Measurements from ENCODE around the gene ZFP69. TPM values are rescaled to one million over a fixed set of nuclear protein-coding genes. Genes with fewer than 3 reads are reported as not detected.
A peak's percentile ranks its signal among the peaks of the same experiment; 100 is the strongest.
"Not testable (repeated sequence)": the region's sequence is repeated elsewhere in the genome, so short reads cannot be mapped to it uniquely, and the experiment has no call there.

ZFP69 gene
- total and polyA plus RNA-seq, 10 of the 15 experiments (the other 5 are each of a cell fraction or from before 2014, with no cell fraction given), result 1.9 to 6.4 (median 3.7) TPM

DNA sequence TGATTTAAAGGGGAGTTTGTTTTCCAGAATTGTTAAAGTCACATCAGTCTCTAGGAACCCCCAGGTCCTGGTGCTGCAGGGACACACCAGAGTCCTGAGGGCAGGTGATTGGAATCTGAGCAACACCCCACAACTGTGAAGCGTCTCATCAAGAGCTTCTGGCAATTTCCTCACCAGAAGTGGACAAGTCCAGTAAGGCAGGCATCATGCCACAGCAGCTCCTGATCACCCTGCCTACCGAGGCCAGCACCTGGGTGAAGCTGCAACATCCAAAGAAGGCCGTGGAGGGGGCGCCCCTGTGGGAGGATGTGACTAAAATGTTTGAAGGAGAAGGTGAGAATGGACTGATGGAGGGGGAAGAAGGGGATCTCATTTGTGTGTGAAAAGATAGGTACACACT, 2.1 kb downstream of the ZFP69 start:
- no peak overlapping the region for H3K27ac ChIP-seq (ENCODE audit: control insufficient read depth, insufficient read depth)
- H4K20me1 ChIP-seq (ENCODE audit: control insufficient read depth, insufficient read depth), result no peaks in the 10 kb centered on the region
- no peak overlapping the region for H3K4me2 ChIP-seq (ENCODE audit: control insufficient read depth, insufficient read depth)
- intact Hi-C loops (cut with micrococcal nuclease; ENCODE audit: unreplicated experiment), result no loop called here
- 87% methylated on average over 4 of the region's 4 CpGs for WGBS (ENCODE audit: insufficient coverage, insufficient replicate concordance, low lambda C conversion rate, missing lambda C conversion rate)
- H3K36me3 ChIP-seq (ENCODE audit: control insufficient read depth in 2 of 2, insufficient read depth in 2 of 2, low read length in 1 of 2), result no peaks in the 10 kb centered on the region
- DNase-seq (ENCODE audit: low read depth, low spot score) (no peak), ATAC-seq (no peak), FAIRE-seq (no peak)
- SMC1A ChIA-PET (ENCODE audit: uncharacterized antibody, unreplicated experiment), result interaction anchor here (2.3 kb wide), 1 partner anchor 53 kb away, joined by 6 read pairs; the partner anchor contains the start of gene ZNF684
- CTCF ChIA-PET, result interaction anchor here (3.3 kb wide), 1 partner anchor 53 kb away, joined by 18 read pairs; the partner anchor contains the start of gene ZNF684
- no peak overlapping the region for H3K9ac ChIP-seq (ENCODE audit: control insufficient read depth, insufficient read depth, low read length)
- H3K9me3 ChIP-seq (replicated peaks; ENCODE audit: control insufficient read depth, insufficient read depth, low read length), result peaks cover 8% of the 10 kb centered on the region; the same call in 2 of the 3 replicates
- no peak for TF ChIP-seq SIX5 (IDR thresholded peaks at IDR 0.05; ENCODE audit: low read depth, low read length, severe bottlenecking)
- TF ChIP-seq STAT3 (IDR thresholded peaks at IDR 0.05; ENCODE audit: low read depth, low read length), result no peak
- no peak for TF ChIP-seq ESRRA (IDR thresholded peaks at IDR 0.05; ENCODE audit: low read length)
- in situ Hi-C loops (cut with MboI), result no loop called here
- no peaks in the 10 kb centered on the region for H3K79me2 ChIP-seq (ENCODE audit: control insufficient read depth, insufficient read depth, low read length)
- no peak overlapping the region for H2AFZ ChIP-seq (ENCODE audit: control insufficient read depth, low read depth, low read length)
- POLR2A ChIA-PET, result interaction anchor here (1.2 kb wide), 1 partner anchor 94 kb away, joined by 4 read pairs; no protein-coding TSS in a partner anchor
- BruUV-seq (replicated peaks), result no TSS peak
- RAD21 ChIA-PET (ENCODE audit: unreplicated experiment), result no interaction called here
- no peak overlapping the region for H3K4me3 ChIP-seq
- H3K27me3 ChIP-seq (replicated peaks in 1 of 2; ENCODE audit: control insufficient read depth in 2 of 2, insufficient read depth in 2 of 2, low read length in 1 of 2), result no peaks in the 10 kb centered on the region
- no peaks in the 10 kb centered on the region for H3K4me1 ChIP-seq (ENCODE audit: control insufficient read depth, insufficient read depth, low read length)

DNA sequence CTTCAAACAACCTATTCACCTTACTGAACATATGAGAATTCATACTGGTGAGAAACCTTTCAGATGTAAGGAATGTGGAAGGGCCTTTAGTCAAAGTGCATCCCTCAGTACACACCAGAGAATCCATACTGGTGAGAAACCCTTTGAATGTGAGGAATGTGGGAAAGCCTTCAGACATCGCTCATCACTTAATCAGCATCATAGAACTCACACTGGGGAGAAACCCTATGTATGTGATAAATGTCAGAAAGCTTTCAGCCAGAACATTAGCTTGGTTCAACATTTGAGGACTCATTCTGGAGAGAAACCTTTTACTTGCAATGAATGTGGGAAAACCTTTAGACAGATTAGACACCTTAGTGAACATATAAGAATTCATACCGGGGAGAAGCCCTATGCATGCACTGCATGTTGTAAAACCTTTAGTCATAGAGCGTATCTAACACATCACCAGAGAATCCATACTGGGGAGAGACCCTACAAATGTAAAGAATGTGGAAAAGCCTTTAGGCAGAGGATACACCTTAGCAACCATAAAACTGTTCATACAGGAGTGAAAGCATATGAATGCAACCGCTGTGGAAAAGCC, 18.3 kb downstream of the ZFP69 start:
- Histone ChIP-seq H3K9ac (ENCODE audit: control insufficient read depth, insufficient read depth, low read length) (no peak overlapping the region), H3K36me3 (ENCODE audit: control insufficient read depth in 2 of 2, insufficient read depth in 2 of 2, low read length in 1 of 2) (0 out of 4 replicates have a peak, but pooled peaks cover 0 to 4% of the 10 kb centered on the region in 2 experiments), H4K20me1 (ENCODE audit: control insufficient read depth, insufficient read depth) (no peaks in the 10 kb centered on the region), H3K4me3 (no peak overlapping the region), H2AFZ (ENCODE audit: control insufficient read depth, low read depth, low read length) (no peak overlapping the region), H3K79me2 (ENCODE audit: control insufficient read depth, insufficient read depth, low read length) (no peaks in the 10 kb centered on the region), H3K4me2 (ENCODE audit: control insufficient read depth, insufficient read depth) (no peak overlapping the region), H3K9me3 (replicated peaks; ENCODE audit: control insufficient read depth, insufficient read depth, low read length) (peaks cover 19% of the 10 kb centered on the region), H3K27ac (ENCODE audit: control insufficient read depth, insufficient read depth) (no peak overlapping the region), H3K27me3 (replicated peaks in 1 of 2; ENCODE audit: control insufficient read depth in 2 of 2, insufficient read depth in 2 of 2, low read length in 1 of 2) (no peaks in the 10 kb centered on the region), H3K4me1 (ENCODE audit: control insufficient read depth, insufficient read depth, low read length) (no peaks in the 10 kb centered on the region)
- ATAC-seq, result no peak
- DNase-seq (ENCODE audit: low read depth, low spot score), result no peak
- ChIA-PET SMC1A (ENCODE audit: uncharacterized antibody, unreplicated experiment) (no interaction called here), CTCF (no interaction called here), RAD21 (ENCODE audit: unreplicated experiment) (no interaction called here), POLR2A (no interaction called here)
- in situ Hi-C loops (cut with MboI), result no loop called here
- intact Hi-C loops (cut with micrococcal nuclease; ENCODE audit: unreplicated experiment), result loop anchor here (2.0 kb wide), 1 partner anchor 29 kb away; no protein-coding TSS in a partner anchor
- no peak for FAIRE-seq
- TF ChIP-seq, protein P1, sequence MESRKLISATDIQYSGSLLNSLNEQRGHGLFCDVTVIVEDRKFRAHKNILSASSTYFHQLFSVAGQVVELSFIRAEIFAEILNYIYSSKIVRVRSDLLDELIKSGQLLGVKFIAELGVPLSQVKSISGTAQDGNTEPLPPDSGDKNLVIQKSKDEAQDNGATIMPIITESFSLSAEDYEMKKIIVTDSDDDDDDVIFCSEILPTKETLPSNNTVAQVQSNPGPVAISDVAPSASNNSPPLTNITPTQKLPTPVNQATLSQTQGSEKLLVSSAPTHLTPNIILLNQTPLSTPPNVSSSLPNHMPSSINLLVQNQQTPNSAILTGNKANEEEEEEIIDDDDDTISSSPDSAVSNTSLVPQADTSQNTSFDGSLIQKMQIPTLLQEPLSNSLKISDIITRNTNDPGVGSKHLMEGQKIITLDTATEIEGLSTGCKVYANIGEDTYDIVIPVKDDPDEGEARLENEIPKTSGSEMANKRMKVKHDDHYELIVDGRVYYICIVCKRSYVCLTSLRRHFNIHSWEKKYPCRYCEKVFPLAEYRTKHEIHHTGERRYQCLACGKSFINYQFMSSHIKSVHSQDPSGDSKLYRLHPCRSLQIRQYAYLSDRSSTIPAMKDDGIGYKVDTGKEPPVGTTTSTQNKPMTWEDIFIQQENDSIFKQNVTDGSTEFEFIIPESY (IDR thresholded peaks at IDR 0.05), result no peak
- peak; percentile 89 for TF ChIP-seq CBX5 (IDR thresholded peaks at IDR 0.05; ENCODE audit: low read depth)
- BruUV-seq (replicated peaks), result no TSS peak
- 99% methylated on average over 4 of the region's 4 CpGs for WGBS (ENCODE audit: insufficient coverage, insufficient replicate concordance, low lambda C conversion rate, missing lambda C conversion rate)

DNA sequence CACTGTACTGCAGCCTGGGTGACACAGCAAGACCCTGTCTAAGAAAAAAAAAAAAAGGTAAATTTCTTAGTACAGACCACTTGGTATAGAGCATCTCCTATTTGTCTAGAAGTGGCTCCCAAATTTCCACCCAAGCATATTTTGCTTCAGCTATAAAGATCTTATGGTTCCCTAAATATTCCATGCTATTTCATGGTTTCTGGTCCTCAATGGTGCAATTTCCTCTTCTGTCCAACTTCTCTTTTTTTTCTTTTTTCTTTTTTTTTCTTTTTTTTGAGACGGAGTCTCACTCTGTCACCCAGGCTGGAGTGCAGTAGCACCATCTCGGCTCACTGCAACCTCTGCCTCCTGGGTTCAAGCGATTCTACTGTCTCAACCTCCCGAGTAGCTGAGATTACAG, 25.6 kb downstream of the ZFP69 start:
- SMC1A ChIA-PET (ENCODE audit: uncharacterized antibody, unreplicated experiment), result interaction anchor here (0.6 kb wide), 1 partner anchor 649 kb away, joined by 3 read pairs; no protein-coding TSS in a partner anchor
- H3K36me3 ChIP-seq (ENCODE audit: control insufficient read depth in 2 of 2, insufficient read depth in 2 of 2, low read length in 1 of 2); intact Hi-C loops (cut with micrococcal nuclease; ENCODE audit: unreplicated experiment); FAIRE-seq; RAD21 ChIA-PET (ENCODE audit: unreplicated experiment); H3K4me2 ChIP-seq (ENCODE audit: control insufficient read depth, insufficient read depth); H3K27me3 ChIP-seq (replicated peaks in 1 of 2; ENCODE audit: control insufficient read depth in 2 of 2, insufficient read depth in 2 of 2, low read length in 1 of 2); in situ Hi-C loops (cut with MboI); ATAC-seq; H4K20me1 ChIP-seq (ENCODE audit: control insufficient read depth, insufficient read depth); H3K4me1 ChIP-seq (ENCODE audit: control insufficient read depth, insufficient read depth, low read length); DNase-seq (ENCODE audit: low read depth, low spot score); H2AFZ ChIP-seq (ENCODE audit: control insufficient read depth, low read depth, low read length); H3K79me2 ChIP-seq (ENCODE audit: control insufficient read depth, insufficient read depth, low read length); BruUV-seq (replicated peaks); H3K4me3 ChIP-seq; H3K27ac ChIP-seq (ENCODE audit: control insufficient read depth, insufficient read depth); H3K9ac ChIP-seq (ENCODE audit: control insufficient read depth, insufficient read depth, low read length): not testable (repeated sequence)
- 97% methylated on average over 3 of the region's 4 CpGs for WGBS (ENCODE audit: insufficient coverage, insufficient replicate concordance, low lambda C conversion rate, missing lambda C conversion rate)
- H3K9me3 ChIP-seq (replicated peaks; ENCODE audit: control insufficient read depth, insufficient read depth, low read length), result peaks cover 14% of the 10 kb centered on the region
- CTCF ChIA-PET, result interaction anchor here (1.8 kb wide), 1 partner anchor 30 kb away, joined by 7 read pairs; the partner anchor contains the start of gene ZNF684
- POLR2A ChIA-PET, result interaction anchor here (0.6 kb wide), 1 partner anchor 15 kb away, joined by 4 read pairs; no protein-coding TSS in a partner anchor

Measured in GM12878 (cell line).